Body of pancreas (tissue), 4 donors: ENCODE data around the gene PAK6. TPM values are rescaled to one million over a fixed set of nuclear protein-coding genes. Genes with fewer than 3 reads are reported as not detected.
A peak's percentile ranks its signal among the peaks of the same experiment; 100 is the strongest.

ENCODE experiments used
- ATAC-seq: fragments of 150-250 bp; one replicate; pipeline ENCODE4 v1.9.1; 2016
- DNase-seq, 4 donors: peaks; one replicate each; pipeline ENCODE4 v3.0.0-alpha.2; 2019
- H3K27ac ChIP-seq, 4 donors: fragments of 200-600 bp; sonication (generic); 1 replicate in 3 of 4; 2 replicates in 1 of 4; pipeline versions ENCODE4 v1.5.1 to v1.6.1; 2016 to 2019; ENCODE audit warnings: mild to moderate bottlenecking in 1 of 4, mixed read lengths in 1 of 4, moderate library complexity in 1 of 4
- H3K27me3 ChIP-seq, 2 donors: fragments of 200-600 bp; sonication (generic); one replicate each; pipeline ENCODE4 v1.6.0; 2016; ENCODE audit warnings: mild to moderate bottlenecking in 1 of 2
- H3K36me3 ChIP-seq, 2 donors: fragments of 200-600 bp; sonication (generic); replicated peaks in 1 of 2; 2 replicates each; pipeline ENCODE4 v1.5.1; 2016; ENCODE audit warnings: low read depth in 2 of 2; ENCODE audit not compliant: insufficient read depth in 1 of 2
- H3K4me1 ChIP-seq: fragments of 200-600 bp; sonication (generic); one replicate; pipeline ENCODE4 v1.6.0; 2016
- H3K4me3 ChIP-seq, 2 donors: fragments of 200-600 bp; sonication (generic); 1 replicate in 1 of 2; 2 replicates in 1 of 2; pipeline ENCODE4 v1.5.1; 2016 to 2019
- H3K9me3 ChIP-seq, 3 donors: fragments of 200-600 bp; sonication (generic); 1 replicate in 2 of 3; 2 replicates in 1 of 3; pipeline ENCODE4 v1.5.1; 2016
- POLR2A ChIP-seq, 3 donors: fragments of 450-650 bp; IDR thresholded peaks; one replicate each; pipeline ENCODE4 v1.6.1; 2016; ENCODE audit warnings: antibody characterized with exemption in 3 of 3, mild to moderate bottlenecking in 2 of 3
- WGBS, 2 donors: methylation state at CpG; one replicate each; pipeline ENCODE4 v1.1.5; 2017; 5-methylcytosine and 5-hydroxymethylcytosine counted together
- intact Hi-C: fragments of 100-400 bp; cut with DNase I; formaldehyde crosslinking; loops from one replicate; pipeline ENCODE4 v1.15.1; 2023
- total RNA-seq, 2 donors: library from RNA; depleted of rRNA; stranded (reverse); fragments of >200 nt; gene quantifications; one replicate each; pipeline ENCODE4 v1.1.0, GENCODE V29; 2016
- TF ChIP-seq, protein P1 (sequence below), 7 experiments: fragments of 450-650 bp in 4 of 7; fragments of 200-600 bp in 3 of 7; sonication (generic) in 3 of 7; IDR thresholded peaks; one replicate each; pipeline ENCODE4 v1.5.1; 2016 to 2019; ENCODE audit warnings: antibody characterized with exemption in 7 of 7

Gene PAK6
- total RNA-seq, 2 donors from 2014 or later = 14.8 to 22.4 TPM

- ATAC-seq (no peak), DNase-seq (no peak)
- no peak overlapping the region for H3K4me3 ChIP-seq
- no peaks in the 10 kb centered on the region for H3K9me3 ChIP-seq
- H3K27ac ChIP-seq = no peak overlapping the region
- TF ChIP-seq, protein P1, sequence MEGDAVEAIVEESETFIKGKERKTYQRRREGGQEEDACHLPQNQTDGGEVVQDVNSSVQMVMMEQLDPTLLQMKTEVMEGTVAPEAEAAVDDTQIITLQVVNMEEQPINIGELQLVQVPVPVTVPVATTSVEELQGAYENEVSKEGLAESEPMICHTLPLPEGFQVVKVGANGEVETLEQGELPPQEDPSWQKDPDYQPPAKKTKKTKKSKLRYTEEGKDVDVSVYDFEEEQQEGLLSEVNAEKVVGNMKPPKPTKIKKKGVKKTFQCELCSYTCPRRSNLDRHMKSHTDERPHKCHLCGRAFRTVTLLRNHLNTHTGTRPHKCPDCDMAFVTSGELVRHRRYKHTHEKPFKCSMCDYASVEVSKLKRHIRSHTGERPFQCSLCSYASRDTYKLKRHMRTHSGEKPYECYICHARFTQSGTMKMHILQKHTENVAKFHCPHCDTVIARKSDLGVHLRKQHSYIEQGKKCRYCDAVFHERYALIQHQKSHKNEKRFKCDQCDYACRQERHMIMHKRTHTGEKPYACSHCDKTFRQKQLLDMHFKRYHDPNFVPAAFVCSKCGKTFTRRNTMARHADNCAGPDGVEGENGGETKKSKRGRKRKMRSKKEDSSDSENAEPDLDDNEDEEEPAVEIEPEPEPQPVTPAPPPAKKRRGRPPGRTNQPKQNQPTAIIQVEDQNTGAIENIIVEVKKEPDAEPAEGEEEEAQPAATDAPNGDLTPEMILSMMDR (IDR thresholded peaks at IDR 0.05) = no peak
- TF ChIP-seq POLR2A (IDR thresholded peaks at IDR 0.05) = no peak
- intact Hi-C loops = loop anchor here (5.0 to 10.0 kb wide), 2 partner anchors 50 to 227 kb away; no protein-coding TSS in a partner anchor
- no peaks in the 10 kb centered on the region for H3K27me3 ChIP-seq
- WGBS, 2 donors = 84 to 86% methylated on average over 13 to 24 of the region's 25 CpGs
- no peaks in the 10 kb centered on the region for H3K36me3 ChIP-seq
- H3K4me1 ChIP-seq = no peaks in the 10 kb centered on the region
Observed at GRCh38 chr15:40271685-40272484, 33.0 kb downstream of the PAK6 start.

GRCh38 chr15:40272485-40273056 is 33.7 kb downstream of the PAK6 start:
- no peaks in the 10 kb centered on the region for H3K27me3 ChIP-seq
- peak in 2 of 4 donors; percentile 25 to 63 for DNase-seq
- no peaks in the 10 kb centered on the region for H3K9me3 ChIP-seq
- no peaks in the 10 kb centered on the region for H3K36me3 ChIP-seq
- intact Hi-C loops = loop anchor here (5.0 to 10.0 kb wide), 2 partner anchors 50 to 228 kb away; no protein-coding TSS in a partner anchor
- no peak overlapping the region for H3K27ac ChIP-seq
- 37 to 72% methylated on average over 10 to 20 of the region's 20 CpGs for WGBS, 2 donors
- ATAC-seq = no peak
- H3K4me3 ChIP-seq = no peak overlapping the region
- no peak for TF ChIP-seq POLR2A (IDR thresholded peaks at IDR 0.05)
- TF ChIP-seq, protein P1 (IDR thresholded peaks at IDR 0.05) = peak in 2 of 7 experiments; percentile 22 to 45
- H3K4me1 ChIP-seq = no peaks in the 10 kb centered on the region

- Histone ChIP-seq H3K36me3 (no peaks in the 10 kb centered on the region), H3K27ac (no peak overlapping the region), H3K4me1 (no peaks in the 10 kb centered on the region), H3K27me3 (no peaks in the 10 kb centered on the region), H3K9me3 (no peaks in the 10 kb centered on the region), H3K4me3 (no peak overlapping the region)
- DNase-seq (no peak), ATAC-seq (no peak)
- intact Hi-C loops = loop anchor here (5.0 to 10.0 kb wide), 2 partner anchors 51 to 229 kb away; no protein-coding TSS in a partner anchor
- TF ChIP-seq POLR2A (IDR thresholded peaks at IDR 0.05) = no peak
- TF ChIP-seq, protein P1 (IDR thresholded peaks at IDR 0.05) = no peak
- 80 to 91% methylated on average over 9 of the region's 9 CpGs for WGBS, 2 donors
Observed at GRCh38 chr15:40273428-40273827, 34.6 kb downstream of the PAK6 start.

DNA sequence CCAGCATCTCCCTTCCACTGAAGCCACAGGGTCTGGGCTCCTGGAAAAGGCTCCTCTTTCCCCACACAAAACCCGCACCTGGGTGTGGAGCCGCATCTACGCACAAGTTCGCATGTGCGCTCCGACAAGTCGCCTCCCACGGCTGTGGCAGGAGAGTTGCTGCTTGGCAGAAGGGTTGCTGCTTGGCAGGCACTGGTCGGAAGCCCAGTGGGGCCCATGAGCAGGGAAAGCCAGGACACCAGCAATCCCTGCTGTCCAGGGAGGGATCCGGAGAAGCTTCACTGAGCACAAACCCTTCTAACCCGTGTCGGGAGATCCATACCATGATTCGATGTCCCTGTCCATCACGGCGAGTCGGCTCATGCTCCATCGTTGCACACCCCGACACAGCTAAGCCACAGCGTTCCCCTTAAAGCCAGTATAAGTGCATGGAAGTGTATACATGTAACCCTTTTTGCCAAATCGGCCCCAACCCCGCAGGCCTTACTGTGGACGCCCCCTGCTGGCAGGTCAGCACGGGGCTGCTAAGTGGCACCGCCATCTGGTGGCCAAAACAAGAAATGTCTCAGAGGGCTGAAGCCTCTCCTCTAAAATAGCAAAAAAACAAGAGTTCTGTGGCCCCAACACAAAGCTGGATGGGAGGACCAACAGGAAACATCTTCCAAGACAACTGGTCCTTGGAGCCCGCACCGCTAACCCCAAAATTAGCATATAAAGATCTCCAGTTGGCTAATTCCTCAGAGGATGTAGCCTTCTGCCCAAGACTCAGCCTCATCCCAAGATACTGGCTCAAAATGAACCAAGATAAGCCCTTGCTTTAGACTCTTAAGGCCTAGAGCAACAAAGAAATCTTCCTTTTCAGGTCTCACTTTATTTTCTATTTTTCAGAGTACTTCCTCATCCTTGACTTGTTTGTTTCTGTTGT is 35.7 kb downstream of the PAK6 start:
- no peaks in the 10 kb centered on the region for H3K36me3 ChIP-seq
- DNase-seq = peak; percentile 76 to 86 (median 82)
- peak; percentile 79 for ATAC-seq
- H3K4me3 ChIP-seq = no peak overlapping the region
- 46 to 59% methylated on average over 7 to 26 of the region's 26 CpGs for WGBS, 2 donors
- H3K4me1 ChIP-seq = peaks cover 4% of the 10 kb centered on the region
- no peak for TF ChIP-seq POLR2A (IDR thresholded peaks at IDR 0.05)
- TF ChIP-seq, protein P1 (IDR thresholded peaks at IDR 0.05) = peak; percentile 97 to 100 (median 100)
- intact Hi-C loops = loop anchor here (5.0 to 10.0 kb wide), 2 partner anchors 52 to 230 kb away; no protein-coding TSS in a partner anchor
- no peak overlapping the region for H3K27ac ChIP-seq
- H3K9me3 ChIP-seq = no peaks in the 10 kb centered on the region
- no peaks in the 10 kb centered on the region for H3K27me3 ChIP-seq
